Stimulated activated CD4-positive, alpha-beta T cell treated with anti-CD3 and anti-CD28 coated beads, Interleukin-1b, Interleukin-23, amount 100 ng/mL, for 1 hour (primary cell): Measurements from ENCODE around the gene RASA2.

Experiments used
- DNase-seq, 2 donors: peaks; one replicate each; pipeline ENCODE4 v3.0.0-alpha.2; 2020; ENCODE audit warnings: low read depth in 2 of 2

Gene RASA2

GRCh38 chr3:141537856-141538255, 51.0 kb downstream of the RASA2 start:
- DNase-seq: no peak

- no peak for DNase-seq
Observed at GRCh38 chr3:141538568-141539240, 51.9 kb downstream of the RASA2 start.

DNA sequence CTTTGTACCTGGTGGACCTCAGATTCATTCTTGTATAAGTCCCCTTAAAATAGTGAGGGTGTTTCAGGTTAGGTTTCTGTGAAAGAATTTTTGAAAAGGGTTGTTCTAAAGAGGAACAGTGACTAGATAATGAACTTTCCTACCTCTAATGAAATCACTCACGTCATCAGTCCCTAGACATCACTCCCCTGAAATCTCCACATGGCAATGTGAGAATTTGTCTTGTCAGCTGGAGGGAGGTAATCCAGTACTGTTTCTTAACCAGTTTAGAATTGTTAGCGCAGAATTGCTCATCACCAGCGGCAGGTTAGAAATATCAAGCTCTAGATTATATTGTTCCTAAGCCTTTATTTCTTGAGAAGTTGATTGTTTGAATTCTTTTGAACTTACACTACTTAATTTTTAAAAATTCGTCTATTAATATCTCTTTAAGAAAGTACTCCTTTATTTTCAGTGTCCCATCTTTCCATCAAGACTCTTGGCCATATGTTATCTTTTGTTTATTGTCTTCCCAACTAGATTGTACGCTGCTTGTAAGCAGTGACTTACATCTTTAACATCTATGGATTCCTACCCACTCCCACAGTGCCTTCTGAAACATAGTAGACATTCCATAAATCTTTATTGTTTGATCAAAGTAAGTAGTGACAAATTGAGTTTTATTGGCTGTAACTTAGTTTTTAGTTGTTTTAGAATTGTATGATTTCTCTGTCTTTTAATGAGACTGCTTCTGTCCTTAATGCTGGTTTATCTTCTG, 52.8 kb downstream of the RASA2 start:
- DNase-seq: no peak

DNA sequence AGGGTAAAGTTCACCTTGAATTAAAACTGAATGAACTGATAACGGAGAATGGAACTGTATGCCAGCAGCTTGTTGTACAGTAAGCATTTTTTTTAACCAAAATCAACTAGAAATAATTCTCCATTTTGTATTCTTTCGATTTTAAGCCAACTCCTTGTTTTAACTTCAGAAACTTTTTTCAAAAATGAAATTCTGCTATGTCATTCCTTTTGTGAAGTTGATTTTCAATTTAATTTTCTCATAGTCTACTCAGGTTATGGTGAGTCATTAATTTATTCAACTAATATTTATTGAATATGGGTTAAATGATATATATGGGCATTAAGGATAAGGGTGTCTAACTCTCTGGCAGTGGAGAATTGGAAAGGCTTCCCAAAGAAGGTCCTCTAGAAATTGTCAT, 53.7 kb downstream of the RASA2 start:
- DNase-seq: no peak

DNA sequence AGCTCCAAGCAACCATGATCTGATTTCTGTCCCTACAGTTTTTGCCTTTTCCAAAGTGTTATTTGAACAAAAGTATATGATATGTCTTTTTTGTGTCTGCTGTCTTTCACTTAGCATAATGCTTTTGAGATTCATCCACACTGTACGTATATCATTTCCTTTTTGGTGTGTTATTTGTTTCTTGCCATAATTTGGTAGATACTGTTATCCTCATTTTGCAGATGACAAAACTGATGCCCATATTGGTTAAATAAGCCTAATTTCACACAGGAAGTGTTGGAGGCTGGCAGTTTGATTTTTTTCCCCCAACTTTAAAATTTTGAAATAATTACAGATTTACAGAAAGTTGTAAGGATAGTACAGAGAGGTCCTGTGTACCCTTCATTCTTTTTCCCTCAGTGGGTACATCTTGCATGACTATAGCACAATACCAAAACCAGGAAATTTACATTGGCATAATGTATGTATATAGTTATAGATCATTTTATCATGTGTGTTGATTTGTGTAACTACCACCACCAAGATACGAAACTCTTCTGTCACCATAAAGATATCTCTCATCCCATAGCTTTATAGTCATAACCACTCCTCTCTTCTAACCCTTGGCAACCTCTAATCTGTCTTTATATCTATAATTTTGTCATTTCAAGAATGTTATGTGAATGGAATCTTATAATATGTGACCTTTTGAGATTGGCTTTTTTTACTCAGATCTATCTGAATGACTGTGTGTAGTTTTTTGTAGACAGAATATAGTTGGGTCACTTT, 55.6 kb downstream of the RASA2 start:
- DNase-seq: no peak

- no peak for DNase-seq
Observed at GRCh38 chr3:141542989-141543388, 56.2 kb downstream of the RASA2 start.

DNA sequence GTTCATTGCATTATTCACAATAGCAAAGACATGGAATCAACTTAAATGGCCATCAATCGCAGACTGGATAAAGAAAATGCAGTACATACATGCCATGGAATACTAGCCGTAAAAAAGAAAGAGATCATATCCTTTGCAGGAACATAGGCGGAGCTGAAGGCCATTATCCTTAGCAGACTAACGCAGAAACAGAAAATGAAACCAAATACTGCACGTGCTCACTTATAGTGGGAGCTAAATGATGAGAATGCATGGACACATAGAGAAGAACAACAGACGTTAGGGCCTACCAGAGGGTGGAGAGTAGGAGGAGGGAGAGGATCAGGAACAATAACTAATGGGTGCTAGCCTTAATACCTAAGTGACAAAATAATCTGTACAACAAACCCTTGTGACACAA, 57.9 kb downstream of the RASA2 start:
- no peak for DNase-seq

GRCh38 chr3:141546081-141546480, 59.3 kb downstream of the RASA2 start:
- no peak for DNase-seq

GRCh38 chr3:141546586-141546985, 59.8 kb downstream of the RASA2 start:
- no peak for DNase-seq

DNA sequence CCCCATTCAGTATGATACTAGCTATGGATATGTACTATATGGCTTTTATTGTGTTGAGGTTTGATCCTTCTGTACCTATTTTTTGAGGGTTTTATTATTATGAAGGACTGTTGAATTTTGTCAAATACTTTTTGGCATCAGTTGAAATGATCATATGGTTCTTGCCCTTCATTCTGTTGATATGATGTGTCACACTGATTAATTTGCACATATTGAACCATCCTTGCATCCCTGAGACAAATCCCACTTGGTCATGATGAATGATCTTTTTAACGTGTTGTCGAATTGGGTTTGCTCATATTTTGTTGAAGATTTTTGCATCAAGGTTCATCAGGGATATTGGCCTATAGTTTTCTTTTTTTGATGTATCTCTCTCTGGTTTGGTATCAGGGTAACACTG, 61.0 kb downstream of the RASA2 start:
- no peak for DNase-seq

DNA sequence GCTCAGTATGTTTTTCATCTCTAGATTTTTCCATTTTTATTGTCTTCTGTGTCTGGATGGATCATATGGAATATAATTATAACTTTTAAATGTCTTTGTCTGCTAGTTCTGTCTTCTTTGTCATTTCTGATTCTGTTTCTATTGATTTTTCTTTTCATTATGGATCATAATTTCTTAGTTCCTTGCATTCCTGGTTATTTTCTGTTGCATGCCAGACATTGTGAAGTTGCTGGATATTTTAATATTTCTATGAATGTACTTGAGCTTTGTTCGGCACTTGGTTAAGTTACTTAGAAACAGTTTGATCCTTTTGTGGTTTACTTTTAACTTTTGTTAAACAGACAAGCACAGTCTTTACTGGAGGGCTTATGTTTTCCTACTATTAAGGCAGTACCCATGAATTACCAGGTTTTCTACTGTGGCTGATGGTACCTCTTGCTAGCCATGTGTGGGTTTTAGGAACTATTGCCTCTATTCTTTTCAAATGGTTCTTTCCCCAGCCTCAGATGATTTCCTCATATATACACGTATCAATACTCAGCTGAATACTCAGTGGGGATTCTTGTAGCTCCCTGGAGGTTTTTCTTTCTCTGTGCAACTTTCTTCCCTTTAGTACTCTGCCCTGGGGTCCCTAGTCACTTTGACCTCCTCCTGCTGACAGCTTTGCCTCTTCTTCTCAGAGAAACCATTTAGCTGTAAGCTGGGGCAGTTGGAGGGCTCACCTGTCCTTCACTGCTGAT, 64.3 kb downstream of the RASA2 start:
- DNase-seq: no peak

DNA sequence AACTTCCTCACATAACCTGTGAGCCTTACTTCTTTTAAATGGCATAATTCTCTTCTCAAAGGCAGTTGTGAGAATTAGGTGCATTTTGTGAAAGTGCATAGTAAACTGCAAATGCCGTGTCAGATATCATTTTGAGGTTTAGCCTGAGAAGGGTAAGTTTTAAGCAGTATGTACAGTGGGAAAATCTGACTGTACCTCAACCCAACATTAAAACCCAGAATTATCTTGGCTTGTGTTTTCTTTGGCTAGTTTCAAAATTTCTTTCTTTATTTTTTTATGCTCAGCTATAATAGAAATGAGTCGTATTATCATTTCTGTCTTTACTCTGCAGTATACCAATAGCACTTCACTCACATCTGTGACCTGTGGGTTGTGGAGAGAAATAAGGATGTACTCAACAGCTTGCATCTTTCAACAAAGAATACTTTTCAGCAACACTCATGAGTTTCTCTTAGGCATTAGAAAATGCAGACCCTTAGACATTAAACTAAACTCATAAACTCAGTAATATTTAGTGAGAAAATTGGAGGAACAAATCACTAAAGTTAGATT, 65.7 kb downstream of the RASA2 start:
- no peak for DNase-seq

GRCh38 chr3:141553055-141553454, 66.2 kb downstream of the RASA2 start:
- DNase-seq: no peak

DNA sequence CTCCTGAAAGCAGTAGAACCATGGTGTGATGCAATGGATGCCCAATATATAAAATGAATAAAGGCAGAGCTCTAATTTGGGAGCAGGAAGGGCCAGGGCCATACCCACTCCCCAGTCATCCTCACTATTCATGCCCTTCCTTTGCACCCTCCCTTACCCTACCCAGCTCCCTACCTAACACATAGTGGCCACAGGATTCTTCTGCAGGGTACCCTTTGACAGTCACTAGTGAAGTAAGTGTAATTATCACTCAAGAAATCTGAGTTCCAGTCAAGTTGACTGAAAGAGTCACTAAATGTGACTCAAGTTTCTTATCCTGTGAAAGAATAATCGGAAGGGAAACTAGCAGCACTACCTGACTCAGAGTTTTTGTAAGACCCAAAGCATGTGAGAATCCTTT, 69.2 kb downstream of the RASA2 start:
- DNase-seq: no peak

GRCh38 chr3:141557961-141558706, 71.3 kb downstream of the RASA2 start:
- no peak for DNase-seq

- DNase-seq: no peak
Observed at GRCh38 chr3:141561426-141562034, 74.7 kb downstream of the RASA2 start.

- no peak for DNase-seq
Observed at GRCh38 chr3:141564241-141564640, 77.4 kb downstream of the RASA2 start.

DNA sequence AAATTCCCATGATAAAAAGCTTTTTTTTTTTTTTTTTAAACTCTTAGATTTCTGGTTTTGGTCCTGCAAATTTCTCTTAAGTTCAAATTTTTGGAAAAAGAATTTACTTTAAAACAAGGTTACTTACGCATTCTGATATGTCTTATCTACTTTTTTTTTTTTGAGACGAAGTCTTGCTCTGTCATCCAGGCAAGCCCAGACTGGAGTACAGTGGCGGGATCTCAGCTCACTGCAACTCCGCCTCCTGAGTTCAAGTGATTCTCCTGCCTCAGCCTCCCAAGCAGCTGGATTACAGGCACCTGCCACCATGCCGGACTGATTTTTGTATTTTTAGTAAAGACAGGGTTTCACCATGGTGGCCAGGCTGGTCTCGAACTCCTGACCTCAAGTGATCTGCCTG, 83.2 kb downstream of the RASA2 start:
- no peak for DNase-seq

- no peak for DNase-seq
Observed at GRCh38 chr3:141575879-141576743, 89.3 kb downstream of the RASA2 start.

DNA sequence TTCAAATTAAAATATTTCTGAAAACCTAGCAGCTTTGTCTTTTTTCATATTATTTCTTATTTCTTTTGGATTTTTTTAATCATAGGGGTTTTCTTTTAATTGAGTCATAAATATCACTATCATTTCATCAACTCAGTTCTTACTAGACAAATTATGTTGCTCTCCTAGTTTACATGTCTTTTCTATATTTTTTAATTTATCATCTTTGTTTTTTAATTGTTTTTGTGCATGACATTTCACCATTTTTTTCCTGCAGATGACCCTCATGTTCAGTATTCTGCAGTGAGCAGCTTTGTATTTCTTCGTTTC, 89.9 kb downstream of the RASA2 start:
- no peak for DNase-seq
